Skin of body (tissue), 2 donors: ENCODE results near the gene EXTL2. TPM values are rescaled to one million over a fixed set of nuclear protein-coding genes. Genes with fewer than 3 reads are reported as not detected.
"Not testable (repeated sequence)": the region's sequence is repeated elsewhere in the genome, so short reads cannot be mapped to it uniquely, and the experiment has no call there.

Source experiments
- DNase-seq: peaks from one replicate; lab custom pipeline; 2025; lab: John Stamatoyannopoulos, UW
- total RNA-seq: library from RNA; depleted of rRNA; stranded (reverse); fragments of >200 nt; gene quantifications from one replicate; pipeline ENCODE4 v1.2.3, GENCODE V29; 2014

Gene EXTL2
- total RNA-seq, 1 donor from 2014 or later: 26.5 TPM

DNA sequence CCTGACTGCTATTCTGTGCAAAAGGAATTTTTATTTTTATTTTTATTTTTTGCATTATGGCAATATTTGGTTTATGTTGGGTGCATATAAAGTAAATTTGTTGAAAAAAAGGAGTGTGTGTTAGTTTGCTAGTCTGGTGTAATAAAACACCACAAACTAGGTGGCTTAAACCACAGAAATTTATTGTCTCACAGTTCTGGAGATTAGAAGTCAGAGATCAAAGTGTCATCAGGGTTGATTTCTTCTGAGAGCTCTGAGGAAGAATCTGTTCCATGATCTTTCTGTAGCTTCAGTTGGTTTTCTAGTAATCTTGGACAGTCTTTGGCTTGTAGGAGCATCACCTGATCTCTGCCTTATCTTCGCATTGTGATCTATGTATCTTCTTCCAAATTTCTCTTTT lies 7.7 kb upstream of the EXTL2 start:
- DNase-seq: no peak

GRCh38 chr1:100896481-100896982 lies 1.9 kb upstream of the EXTL2 start:
- DNase-seq: peak; percentile 56

GRCh38 chr1:100895540-100896480 lies 1.2 kb upstream of the EXTL2 start, which contains the start of gene SLC30A7:
SLC30A7 (plus strand) TSS chr1:100896090; CDS start chr1:100896263, 173 bp downstream.
- peak; percentile 92 for DNase-seq

DNA sequence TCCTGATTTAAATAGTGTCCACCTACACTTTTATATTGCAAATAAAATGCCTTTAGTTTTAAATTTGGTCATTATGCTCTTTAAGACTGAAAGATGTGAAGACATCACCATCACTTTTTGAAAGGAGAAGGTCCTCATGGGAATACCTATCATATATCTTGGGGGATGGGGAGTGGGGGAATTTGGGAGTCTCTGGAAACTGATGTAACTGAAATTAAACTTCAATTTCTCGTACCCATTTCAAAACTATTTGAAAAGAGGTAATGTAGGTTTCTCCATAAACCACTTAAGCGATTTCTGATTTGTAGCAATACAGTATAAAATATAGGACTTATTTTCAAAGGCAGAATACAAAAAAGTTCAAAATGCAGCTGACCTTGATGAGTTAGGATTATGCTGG lies 924 bp downstream of the EXTL2 start:
- no peak for DNase-seq

GRCh38 chr1:100892554-100892953 lies 2.1 kb downstream of the EXTL2 start:
- DNase-seq: no peak

DNA sequence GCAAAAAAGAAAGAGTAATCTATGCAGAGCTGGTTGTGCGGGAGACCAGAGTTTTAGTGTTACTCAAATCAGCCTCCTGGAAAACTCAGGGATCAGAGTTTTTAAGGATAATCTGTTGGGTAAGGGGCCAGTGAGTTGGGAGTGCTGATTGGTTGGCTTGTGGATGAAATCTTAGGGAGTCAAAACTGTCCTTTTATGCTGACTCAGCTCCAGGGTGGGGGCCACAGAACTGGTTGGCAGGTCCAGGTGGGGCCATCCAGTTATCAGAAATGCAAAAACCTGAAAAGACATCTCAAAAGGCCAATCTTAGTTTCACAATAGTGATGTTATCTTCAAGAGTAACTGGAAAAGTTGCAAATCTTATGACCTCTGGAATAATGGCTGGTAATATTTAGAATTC lies 3.3 kb downstream of the EXTL2 start:
- DNase-seq: no peak

DNA sequence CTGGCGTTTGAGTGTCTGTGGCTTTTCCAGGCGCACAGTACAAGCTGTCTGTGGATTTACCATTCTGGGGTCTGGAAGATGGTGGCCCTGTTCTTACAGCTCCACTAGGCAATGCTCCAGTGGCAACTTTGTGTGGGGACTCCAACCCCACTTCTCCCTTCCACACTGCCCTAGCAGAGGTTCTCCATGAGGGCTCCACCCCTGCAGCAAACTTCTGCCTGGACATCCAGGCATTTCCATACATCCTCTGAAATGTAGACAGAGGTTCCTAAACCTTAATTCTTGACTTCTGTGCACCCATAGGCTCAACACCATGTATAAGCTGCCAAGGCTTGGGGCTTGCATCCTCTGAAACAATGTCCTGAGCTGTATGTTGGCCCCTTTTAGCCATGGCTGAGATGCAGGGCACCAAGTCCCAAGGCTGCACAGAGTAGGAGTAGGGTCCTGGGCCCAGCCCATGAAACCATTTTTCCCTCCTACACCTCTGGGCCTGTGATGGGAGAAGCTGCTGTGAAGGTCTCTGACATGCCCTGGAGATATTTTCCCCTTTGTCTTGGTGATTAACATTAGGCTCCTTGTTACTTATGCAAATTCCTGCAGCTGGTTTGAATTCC lies 4.7 kb downstream of the EXTL2 start:
- not testable (repeated sequence) for DNase-seq

DNA sequence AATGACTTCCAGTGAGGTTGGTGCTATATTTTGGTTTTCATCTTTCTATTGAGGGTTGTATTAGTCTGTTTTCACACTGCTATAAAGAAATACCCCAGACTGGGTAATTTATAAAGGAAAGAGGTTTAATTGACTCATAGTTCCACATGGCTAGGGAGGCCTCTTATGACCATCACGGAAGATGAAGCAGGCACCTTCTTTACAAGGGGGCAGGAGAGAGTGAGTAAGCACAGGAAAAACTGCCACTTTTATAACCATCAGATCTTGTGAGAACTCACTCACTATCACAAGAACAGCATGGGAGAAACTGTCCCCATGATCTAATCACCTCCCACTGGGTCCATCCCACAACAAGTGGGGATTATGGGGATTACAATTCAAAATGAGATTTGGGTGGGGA lies 5.6 kb downstream of the EXTL2 start:
- DNase-seq: not testable (repeated sequence)

- no peak for DNase-seq
These were observed 10.7 kb downstream of the EXTL2 start for GRCh38 chr1:100883963-100884362.

GRCh38 chr1:100882698-100883097 lies 11.9 kb downstream of the EXTL2 start:
- no peak for DNase-seq

- no peak for DNase-seq
These were observed 13.0 kb downstream of the EXTL2 start for GRCh38 chr1:100881687-100882086.

- DNase-seq: no peak
These were observed 15.2 kb downstream of the EXTL2 start for GRCh38 chr1:100879422-100879821.

- no peak for DNase-seq
These were observed 18.4 kb downstream of the EXTL2 start for GRCh38 chr1:100876291-100876690.

- no peak for DNase-seq
These were observed 19.4 kb downstream of the EXTL2 start for GRCh38 chr1:100875228-100875627.

DNA sequence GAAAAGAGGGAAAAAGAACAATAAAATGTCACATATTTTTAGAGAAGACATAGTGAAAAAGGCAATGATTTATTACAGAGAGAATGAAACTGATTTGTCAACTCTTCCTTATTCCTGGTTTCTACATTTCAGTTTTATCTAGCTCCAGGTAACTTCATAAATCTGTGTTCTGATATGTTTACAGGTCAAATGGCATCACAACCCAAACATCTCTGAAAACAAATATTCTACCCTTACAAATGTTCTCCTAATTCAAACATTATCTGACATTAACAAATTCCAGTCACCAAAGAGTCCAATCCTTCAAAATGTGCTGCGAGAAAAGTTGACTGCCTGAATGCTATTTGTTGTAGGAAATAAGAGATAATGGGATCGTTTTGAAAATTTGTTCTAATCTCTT lies 20.2 kb downstream of the EXTL2 start:
- no peak for DNase-seq

DNA sequence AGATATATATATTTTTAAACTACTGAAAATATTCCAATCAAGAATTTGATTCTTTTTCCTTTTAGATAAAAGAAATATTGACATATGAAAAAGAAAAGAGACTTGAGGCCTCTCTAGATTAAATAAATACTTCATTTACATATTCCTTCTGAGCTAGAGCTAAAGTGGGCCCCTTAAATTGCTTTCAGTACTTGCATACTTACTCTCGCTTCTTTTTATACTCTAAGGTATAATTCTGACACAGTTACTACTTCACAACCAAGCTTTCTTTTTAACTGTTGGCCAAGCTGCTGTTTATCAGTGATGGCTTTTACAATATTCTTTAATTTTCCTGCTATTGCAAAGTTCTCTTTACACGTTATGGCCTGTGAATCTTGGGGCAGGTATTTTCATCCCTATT lies 24.6 kb downstream of the EXTL2 start:
- no peak for DNase-seq

DNA sequence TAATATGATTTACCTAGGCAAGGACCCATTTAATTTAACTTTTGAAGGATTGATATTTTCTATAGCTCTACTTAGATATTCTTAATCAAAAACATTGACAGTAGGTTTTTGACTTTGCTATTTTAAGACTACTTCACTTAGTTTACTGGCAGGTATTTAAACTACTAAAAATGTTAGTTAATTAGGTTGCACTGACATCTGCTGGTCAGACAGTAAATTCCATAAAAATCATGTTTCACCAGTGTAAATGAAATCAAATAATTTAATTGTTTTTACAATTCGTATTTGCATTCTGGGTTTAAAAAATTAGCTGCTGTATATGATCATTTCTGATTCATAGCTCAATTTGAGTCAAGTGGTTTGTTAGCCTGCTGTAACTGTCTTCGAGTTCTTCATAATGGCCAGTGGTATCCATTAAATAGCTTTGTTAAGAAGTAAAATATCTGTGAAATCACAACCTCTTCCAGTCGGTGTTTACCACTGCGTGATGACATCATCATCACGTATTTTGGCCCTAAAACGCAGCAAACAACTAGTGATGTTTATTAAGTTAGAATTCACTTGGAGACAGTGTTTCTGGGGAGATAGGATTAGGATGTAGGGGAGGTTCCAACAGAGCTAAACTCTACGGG lies 26.2 kb downstream of the EXTL2 start:
- DNase-seq: peak; percentile 31

GRCh38 chr1:100866901-100867206 lies 27.8 kb downstream of the EXTL2 start:
- no peak for DNase-seq

- peak; percentile 52 for DNase-seq
These were observed 28.4 kb downstream of the EXTL2 start for GRCh38 chr1:100866041-100866900.

GRCh38 chr1:100862591-100862990 lies 32.1 kb downstream of the EXTL2 start:
- DNase-seq: no peak

- DNase-seq: no peak
These were observed 33.3 kb downstream of the EXTL2 start for GRCh38 chr1:100861379-100861778.
